Liver (tissue), 9 donors: ENCODE measurements around the gene ZFYVE27. TPM values are rescaled to one million over a fixed set of nuclear protein-coding genes. Genes with fewer than 3 reads are reported as not detected.

Experiments
- DNase-seq: peaks from one replicate; pipeline ENCODE4 v3.0.0-alpha.2; 2017; ENCODE audit warnings: low spot score
- H3K27ac ChIP-seq, 2 donors: one replicate each; pipeline ENCODE4 v1.7.0; 2013; ENCODE audit warnings: inconsistent platforms in 2 of 2, low read length in 2 of 2, control low read depth in 1 of 2, low read depth in 1 of 2, mild to moderate bottlenecking in 1 of 2
- H3K27me3 ChIP-seq, 4 donors: one replicate each; pipeline versions ENCODE4 v1.6.1 to v1.7.0; 2013; ENCODE audit warnings: low read length in 3 of 4, inconsistent platforms in 1 of 4, mild to moderate bottlenecking in 1 of 4, moderate library complexity in 1 of 4; ENCODE audit not compliant: control insufficient read depth in 4 of 4, insufficient read depth in 4 of 4
- H3K36me3 ChIP-seq, 4 donors: one replicate each; pipeline versions ENCODE4 v1.6.1 to v1.7.0; 2013; ENCODE audit warnings: low read length in 3 of 4, mild to moderate bottlenecking in 3 of 4, low read depth in 1 of 4, moderate library complexity in 1 of 4; ENCODE audit not compliant: control insufficient read depth in 4 of 4, insufficient read depth in 3 of 4
- H3K4me1 ChIP-seq, 4 donors: one replicate each; pipeline versions ENCODE4 v1.6.1 to v1.7.0; 2013; ENCODE audit warnings: low read length in 3 of 4, mild to moderate bottlenecking in 3 of 4, moderate library complexity in 1 of 4; ENCODE audit not compliant: control insufficient read depth in 4 of 4, insufficient read depth in 4 of 4
- H3K4me3 ChIP-seq, 3 donors: one replicate each; pipeline versions ENCODE4 v1.6.1 to v1.7.0; 2013; ENCODE audit warnings: low read length in 3 of 3, control low read depth in 1 of 3, low read depth in 1 of 3, mild to moderate bottlenecking in 1 of 3
- H3K9ac ChIP-seq, 2 donors: one replicate each; pipeline ENCODE4 v1.7.0; 2013; ENCODE audit warnings: low read length in 2 of 2, mild to moderate bottlenecking in 2 of 2, moderate library complexity in 2 of 2, control low read depth in 1 of 2, low read depth in 1 of 2
- H3K9me3 ChIP-seq, 4 donors: one replicate each; pipeline versions ENCODE4 v1.6.1 to v1.7.0; 2013; ENCODE audit warnings: low read length in 3 of 4; ENCODE audit not compliant: control insufficient read depth in 4 of 4
- EGR1 ChIP-seq, 2 donors: IDR thresholded peaks; 2 replicates each; pipeline ENCODE4 v1.6.1; 2016 to 2018; ENCODE audit warnings: antibody characterized with exemption in 2 of 2, low read depth in 2 of 2
- FOXA2 ChIP-seq: IDR thresholded peaks from 2 replicates; pipeline ENCODE4 v1.6.1; 2016; ENCODE audit warnings: antibody characterized with exemption
- GABPA ChIP-seq, 2 donors: IDR thresholded peaks in 1 of 2; conservative IDR thresholded peaks in 1 of 2; 2 replicates each; pipeline ENCODE4 v1.6.1; 2016; ENCODE audit warnings: antibody characterized with exemption in 2 of 2, mild to moderate bottlenecking in 1 of 2, moderate library complexity in 1 of 2
- HNF4A ChIP-seq, 2 donors: conservative IDR thresholded peaks; 2 replicates each; pipeline ENCODE4 v1.6.1; 2016; ENCODE audit warnings: antibody characterized with exemption in 2 of 2, mild to moderate bottlenecking in 2 of 2
- JUND ChIP-seq, 2 donors: IDR thresholded peaks; 2 replicates each; pipeline ENCODE4 v1.6.1; 2016; ENCODE audit warnings: antibody characterized with exemption in 2 of 2
- RAD21 ChIP-seq, 2 donors: IDR thresholded peaks; 2 replicates each; pipeline ENCODE4 v1.6.1; 2016; ENCODE audit warnings: antibody characterized with exemption in 2 of 2, mild to moderate bottlenecking in 2 of 2
- RXRA ChIP-seq, 2 donors: IDR thresholded peaks; 2 replicates each; pipeline ENCODE4 v1.6.1; 2017 to 2018; ENCODE audit warnings: antibody characterized with exemption in 2 of 2, mild to moderate bottlenecking in 1 of 2
- SP1 ChIP-seq: IDR thresholded peaks from 2 replicates; pipeline ENCODE4 v1.6.1; 2018; ENCODE audit warnings: antibody characterized with exemption, mild to moderate bottlenecking
- TAF1 ChIP-seq: conservative IDR thresholded peaks from 2 replicates; pipeline ENCODE4 v1.6.1; 2016; ENCODE audit warnings: antibody characterized with exemption, mild to moderate bottlenecking
- YY1 ChIP-seq: IDR thresholded peaks from 2 replicates; pipeline ENCODE4 v1.6.1; 2016; ENCODE audit warnings: antibody characterized with exemption, mild to moderate bottlenecking
- WGBS: extraction: QIAGEN DNeasy Blood & Tissue Kit; methylation state at CpG from one replicate; pipeline ENCODE4 v1.1.7; 2013; 5-methylcytosine and 5-hydroxymethylcytosine counted together
- polyA plus RNA-seq, 2 donors: library from polyadenylated mRNA; stranded (reverse) in 1 of 2; unstranded in 1 of 2; fragments of 200-250 nt in 1 of 2; fragments of >200 nt in 1 of 2; fragmentation: Nextera tagmentation in 1 of 2; extraction: Ambion mirVana in 1 of 2; gene quantifications; one replicate each; pipeline versions ENCODE4 v1.2.1 to v1.2.3, GENCODE V29; 2013 to 2015
- total RNA-seq, 2 donors: library from RNA; depleted of rRNA; stranded (reverse); fragments of >200 nt; gene quantifications; one replicate each; pipeline ENCODE4 v1.2.3, GENCODE V29; 2014
- TF ChIP-seq, protein P1 (sequence below): IDR thresholded peaks from 2 replicates; pipeline ENCODE4 v1.6.1; 2016; ENCODE audit warnings: antibody characterized with exemption
- TF ChIP-seq, protein P2 (sequence below): IDR thresholded peaks from 2 replicates; pipeline ENCODE4 v1.6.1; 2016; ENCODE audit warnings: antibody characterized with exemption, mild to moderate bottlenecking
- TF ChIP-seq, protein P3 (sequence below): IDR thresholded peaks from 2 replicates; pipeline ENCODE4 v1.6.1; 2016; ENCODE audit warnings: antibody characterized with exemption
- TF ChIP-seq, protein P4 (sequence below): IDR thresholded peaks from 2 replicates; pipeline ENCODE4 v1.6.1; 2016; ENCODE audit warnings: antibody characterized with exemption
- TF ChIP-seq, protein P5 (sequence below): fragments of 150-350 bp; IDR thresholded peaks from 2 replicates; pipeline ENCODE4 v1.5.1; 2017; ENCODE audit warnings: improper control_type of control experiment, low read depth, low read length; ENCODE audit not compliant: missing input control
- donor health status: healthy.
- donor health status: healthy.
- donor health status: healthy.
- donor health status: healthy.
- donor health status: healthy.

The ZFYVE27 gene
- total and polyA plus RNA-seq, 4 donors: 10.2 to 25.9 (median 13.1) TPM

DNA sequence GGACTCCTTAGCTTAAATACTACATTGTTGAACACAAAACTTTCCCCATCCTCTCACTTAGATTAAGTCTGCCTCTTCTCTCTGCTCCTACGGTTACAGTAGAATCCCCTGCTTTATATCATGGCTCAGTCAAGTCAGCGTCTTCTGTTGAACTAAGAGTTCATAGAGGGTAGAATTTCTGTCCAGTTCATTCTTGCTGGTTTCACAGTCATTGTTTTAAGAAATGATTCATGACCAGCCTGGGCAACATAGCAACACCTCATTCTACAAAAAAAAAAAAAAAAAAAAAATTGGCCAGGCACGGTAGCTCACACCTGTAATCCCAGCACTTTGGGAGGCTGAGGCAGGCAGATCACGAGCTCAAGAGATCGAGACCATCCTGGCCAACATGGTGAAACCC is 3.7 kb upstream of the ZFYVE27 start:
- WGBS: 81% methylated on average over 5 of the region's 5 CpGs
- TF ChIP-seq, protein P1, sequence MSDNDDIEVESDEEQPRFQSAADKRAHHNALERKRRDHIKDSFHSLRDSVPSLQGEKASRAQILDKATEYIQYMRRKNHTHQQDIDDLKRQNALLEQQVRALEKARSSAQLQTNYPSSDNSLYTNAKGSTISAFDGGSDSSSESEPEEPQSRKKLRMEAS: no peak
- no peak for DNase-seq

DNA sequence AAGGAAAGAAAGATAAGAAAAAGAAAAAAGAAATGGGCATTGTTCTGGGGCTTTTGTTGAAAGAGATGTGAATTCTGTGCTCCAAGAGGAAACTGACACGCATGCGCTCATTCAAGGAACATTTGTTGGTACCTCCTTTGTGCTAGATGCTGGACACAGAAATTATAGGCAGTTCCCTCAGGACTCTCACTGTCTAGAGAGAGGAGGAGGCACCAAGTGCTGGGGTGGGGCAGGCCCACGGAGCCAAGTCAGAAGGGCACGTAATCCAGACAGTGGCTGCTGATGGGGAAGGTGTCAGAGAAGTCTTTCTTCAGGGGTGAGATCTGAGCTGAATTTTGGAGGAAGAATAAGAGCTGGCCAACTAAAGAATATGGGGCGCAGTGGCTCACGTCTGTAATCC is 2.9 kb upstream of the ZFYVE27 start:
- Histone ChIP-seq H3K9ac (no peak overlapping the region), H3K9me3 (no peaks in the 10 kb centered on the region), H3K27me3 (no peaks in the 10 kb centered on the region), H3K4me3 (no peak overlapping the region), H3K4me1 (peaks cover 4 to 17% (median 10%) of the 10 kb centered on the region in 4 donors), H3K27ac (no peak overlapping the region), H3K36me3 (no peaks in the 10 kb centered on the region)
- TF ChIP-seq, protein P2, sequence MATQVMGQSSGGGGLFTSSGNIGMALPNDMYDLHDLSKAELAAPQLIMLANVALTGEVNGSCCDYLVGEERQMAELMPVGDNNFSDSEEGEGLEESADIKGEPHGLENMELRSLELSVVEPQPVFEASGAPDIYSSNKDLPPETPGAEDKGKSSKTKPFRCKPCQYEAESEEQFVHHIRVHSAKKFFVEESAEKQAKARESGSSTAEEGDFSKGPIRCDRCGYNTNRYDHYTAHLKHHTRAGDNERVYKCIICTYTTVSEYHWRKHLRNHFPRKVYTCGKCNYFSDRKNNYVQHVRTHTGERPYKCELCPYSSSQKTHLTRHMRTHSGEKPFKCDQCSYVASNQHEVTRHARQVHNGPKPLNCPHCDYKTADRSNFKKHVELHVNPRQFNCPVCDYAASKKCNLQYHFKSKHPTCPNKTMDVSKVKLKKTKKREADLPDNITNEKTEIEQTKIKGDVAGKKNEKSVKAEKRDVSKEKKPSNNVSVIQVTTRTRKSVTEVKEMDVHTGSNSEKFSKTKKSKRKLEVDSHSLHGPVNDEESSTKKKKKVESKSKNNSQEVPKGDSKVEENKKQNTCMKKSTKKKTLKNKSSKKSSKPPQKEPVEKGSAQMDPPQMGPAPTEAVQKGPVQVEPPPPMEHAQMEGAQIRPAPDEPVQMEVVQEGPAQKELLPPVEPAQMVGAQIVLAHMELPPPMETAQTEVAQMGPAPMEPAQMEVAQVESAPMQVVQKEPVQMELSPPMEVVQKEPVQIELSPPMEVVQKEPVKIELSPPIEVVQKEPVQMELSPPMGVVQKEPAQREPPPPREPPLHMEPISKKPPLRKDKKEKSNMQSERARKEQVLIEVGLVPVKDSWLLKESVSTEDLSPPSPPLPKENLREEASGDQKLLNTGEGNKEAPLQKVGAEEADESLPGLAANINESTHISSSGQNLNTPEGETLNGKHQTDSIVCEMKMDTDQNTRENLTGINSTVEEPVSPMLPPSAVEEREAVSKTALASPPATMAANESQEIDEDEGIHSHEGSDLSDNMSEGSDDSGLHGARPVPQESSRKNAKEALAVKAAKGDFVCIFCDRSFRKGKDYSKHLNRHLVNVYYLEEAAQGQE: no peak
- TF ChIP-seq HNF4A (conservative IDR thresholded peaks at IDR 0.05) (no peak), JUND (IDR thresholded peaks at IDR 0.05) (no peak), SP1 (no peak), FOXA2 (no peak)
- DNase-seq: no peak
- WGBS: 89% methylated on average over 6 of the region's 6 CpGs

More for the DNA sequence above, 3.7 kb upstream of the ZFYVE27 start:
- no peak overlapping the region for H3K27ac ChIP-seq
- no peaks in the 10 kb centered on the region for H3K27me3 ChIP-seq
- H3K9ac ChIP-seq: no peak overlapping the region
- no peaks in the 10 kb centered on the region for H3K36me3 ChIP-seq
- H3K9me3 ChIP-seq: no peaks in the 10 kb centered on the region
- H3K4me3 ChIP-seq: no peak overlapping the region
- H3K4me1 ChIP-seq: peaks cover 3 to 12% (median 7%) of the 10 kb centered on the region in 4 donors

DNA sequence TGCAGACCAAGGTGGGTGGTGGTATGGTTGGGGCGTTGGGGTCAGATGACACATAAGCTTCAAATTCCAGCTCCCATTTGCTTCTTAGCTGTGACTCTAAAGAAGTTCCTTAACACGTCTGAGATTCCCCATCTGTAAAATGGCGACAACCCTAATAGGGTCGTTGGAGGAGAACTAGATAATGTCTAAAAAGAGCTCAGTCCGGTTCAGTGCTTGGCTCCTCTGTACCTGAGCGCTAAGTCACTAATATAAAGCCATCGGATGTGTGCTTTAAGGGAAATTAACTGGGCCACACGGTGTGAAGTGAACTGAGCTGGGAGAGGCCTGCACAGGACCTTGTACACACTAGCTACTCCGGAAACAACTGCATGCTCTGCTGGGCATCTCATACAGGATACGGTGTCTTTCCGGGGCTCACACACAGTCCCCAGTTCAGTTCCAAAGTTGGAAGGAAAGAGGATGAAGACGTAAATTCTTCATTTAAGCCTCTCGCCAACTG is 476 bp upstream of the ZFYVE27 start:
- Histone ChIP-seq H3K9ac (no peak overlapping the region), H3K27ac (peak overlapping the region; percentile 90 to 96)
- TF ChIP-seq TAF1 (no peak), EGR1 (IDR thresholded peaks at IDR 0.05; ENCODE audit: low read depth in 2 of 2) (no peak), YY1 (no peak), GABPA (IDR thresholded peaks at IDR 0.05 in 1 of 2, conservative IDR thresholded peaks at IDR 0.05 in 1 of 2) (no peak), RXRA (IDR thresholded peaks at IDR 0.05) (no peak), RAD21 (IDR thresholded peaks at IDR 0.05) (no peak), SP1 (no peak), FOXA2 (no peak), HNF4A (conservative IDR thresholded peaks at IDR 0.05) (no peak)
- TF ChIP-seq, protein P3, sequence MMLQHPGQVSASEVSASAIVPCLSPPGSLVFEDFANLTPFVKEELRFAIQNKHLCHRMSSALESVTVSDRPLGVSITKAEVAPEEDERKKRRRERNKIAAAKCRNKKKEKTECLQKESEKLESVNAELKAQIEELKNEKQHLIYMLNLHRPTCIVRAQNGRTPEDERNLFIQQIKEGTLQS: no peak
- TF ChIP-seq, protein P1: no peak
- TF ChIP-seq, protein P4, sequence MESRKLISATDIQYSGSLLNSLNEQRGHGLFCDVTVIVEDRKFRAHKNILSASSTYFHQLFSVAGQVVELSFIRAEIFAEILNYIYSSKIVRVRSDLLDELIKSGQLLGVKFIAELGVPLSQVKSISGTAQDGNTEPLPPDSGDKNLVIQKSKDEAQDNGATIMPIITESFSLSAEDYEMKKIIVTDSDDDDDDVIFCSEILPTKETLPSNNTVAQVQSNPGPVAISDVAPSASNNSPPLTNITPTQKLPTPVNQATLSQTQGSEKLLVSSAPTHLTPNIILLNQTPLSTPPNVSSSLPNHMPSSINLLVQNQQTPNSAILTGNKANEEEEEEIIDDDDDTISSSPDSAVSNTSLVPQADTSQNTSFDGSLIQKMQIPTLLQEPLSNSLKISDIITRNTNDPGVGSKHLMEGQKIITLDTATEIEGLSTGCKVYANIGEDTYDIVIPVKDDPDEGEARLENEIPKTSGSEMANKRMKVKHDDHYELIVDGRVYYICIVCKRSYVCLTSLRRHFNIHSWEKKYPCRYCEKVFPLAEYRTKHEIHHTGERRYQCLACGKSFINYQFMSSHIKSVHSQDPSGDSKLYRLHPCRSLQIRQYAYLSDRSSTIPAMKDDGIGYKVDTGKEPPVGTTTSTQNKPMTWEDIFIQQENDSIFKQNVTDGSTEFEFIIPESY: no peak
- TF ChIP-seq, protein P2: no peak
- TF ChIP-seq, protein P5, sequence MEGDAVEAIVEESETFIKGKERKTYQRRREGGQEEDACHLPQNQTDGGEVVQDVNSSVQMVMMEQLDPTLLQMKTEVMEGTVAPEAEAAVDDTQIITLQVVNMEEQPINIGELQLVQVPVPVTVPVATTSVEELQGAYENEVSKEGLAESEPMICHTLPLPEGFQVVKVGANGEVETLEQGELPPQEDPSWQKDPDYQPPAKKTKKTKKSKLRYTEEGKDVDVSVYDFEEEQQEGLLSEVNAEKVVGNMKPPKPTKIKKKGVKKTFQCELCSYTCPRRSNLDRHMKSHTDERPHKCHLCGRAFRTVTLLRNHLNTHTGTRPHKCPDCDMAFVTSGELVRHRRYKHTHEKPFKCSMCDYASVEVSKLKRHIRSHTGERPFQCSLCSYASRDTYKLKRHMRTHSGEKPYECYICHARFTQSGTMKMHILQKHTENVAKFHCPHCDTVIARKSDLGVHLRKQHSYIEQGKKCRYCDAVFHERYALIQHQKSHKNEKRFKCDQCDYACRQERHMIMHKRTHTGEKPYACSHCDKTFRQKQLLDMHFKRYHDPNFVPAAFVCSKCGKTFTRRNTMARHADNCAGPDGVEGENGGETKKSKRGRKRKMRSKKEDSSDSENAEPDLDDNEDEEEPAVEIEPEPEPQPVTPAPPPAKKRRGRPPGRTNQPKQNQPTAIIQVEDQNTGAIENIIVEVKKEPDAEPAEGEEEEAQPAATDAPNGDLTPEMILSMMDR: no peak

More for the DNA sequence above, 476 bp upstream of the ZFYVE27 start:
- Histone ChIP-seq H3K4me1 (peaks cover 4 to 17% (median 10%) of the 10 kb centered on the region in 4 donors), H3K27me3 (no peaks in the 10 kb centered on the region), H3K9me3 (no peaks in the 10 kb centered on the region), H3K4me3 (peak overlapping the region in 2 of 3 donors; percentile 13 to 92), H3K36me3 (peaks cover 0 to 13% (median 7%) of the 10 kb centered on the region in 4 donors)
- WGBS: 70% methylated on average over 13 of the region's 13 CpGs
- DNase-seq: no peak
